Activated CD8-positive, alpha-beta T cell treated with anti-CD3 and anti-CD28 coated beads for 36 hours (primary cell): ENCODE data around the gene SLC27A1. TPM values are rescaled to one million over a fixed set of nuclear protein-coding genes. Genes with fewer than 3 reads are reported as not detected.

Experiments
- ATAC-seq: fragments of 200-7000 bp; cut with Tn5 transposase; one replicate; pipeline ENCODE4 v1.10.0; 2021; ENCODE audit warnings: mild to moderate bottlenecking, moderate library complexity
- CTCF ChIA-PET: fragments of 350-600 bp; sonication (Branson Sonifier 250); formaldehyde crosslinking; loops from one replicate; lab custom pipeline; 2021; ENCODE audit warnings: antibody characterized with exemption; lab: Charles Lee
- POLR2A ChIA-PET: fragments of 350-600 bp; sonication (Branson Sonifier 250); formaldehyde crosslinking; loops from one replicate; lab custom pipeline; 2021; ENCODE audit warnings: antibody characterized with exemption; lab: Charles Lee
- DNase-seq: peaks from one replicate; pipeline ENCODE4 v3.0.0-alpha.2; 2020
- H3K27ac Mint-ChIP-seq: one replicate; pipeline ENCODE4 v1.8.0; 2021; ENCODE audit warnings: mild to moderate bottlenecking, mixed read lengths
- H3K27me3 Mint-ChIP-seq: one replicate; pipeline ENCODE4 v1.8.0; 2021; ENCODE audit warnings: mixed read lengths
- H3K36me3 Mint-ChIP-seq: one replicate; pipeline ENCODE4 v1.8.0; 2021; ENCODE audit warnings: low read depth, mixed read lengths
- H3K4me1 Mint-ChIP-seq: one replicate; pipeline ENCODE4 v1.8.0; 2021; ENCODE audit warnings: low read depth, mixed read lengths
- H3K4me3 Mint-ChIP-seq: one replicate; pipeline ENCODE4 v1.8.0; 2021; ENCODE audit warnings: mild to moderate bottlenecking, moderate library complexity, mixed read lengths
- H3K9me3 Mint-ChIP-seq: one replicate; pipeline ENCODE4 v1.8.0; 2021; ENCODE audit warnings: mixed read lengths
- intact Hi-C: fragments of 100-400 bp; cut with micrococcal nuclease; formaldehyde crosslinking; loops from one replicate; pipeline ENCODE4 v1.10.0; 2022
- total RNA-seq, 2 experiments: library from RNA; stranded (reverse); gene quantifications; one replicate each; pipeline ENCODE4 v1.2.3, GENCODE V29; 2021
- TF ChIP-seq, protein P1 (sequence below): fragments of 200-600 bp; IDR thresholded peaks from one replicate; pipeline ENCODE4 v1.8.0; 2022; ENCODE audit warnings: antibody characterized with exemption, mild to moderate bottlenecking

The SLC27A1 gene
- total RNA-seq, 2 experiments from 2014 or later: 3.5 to 3.6 TPM

DNA sequence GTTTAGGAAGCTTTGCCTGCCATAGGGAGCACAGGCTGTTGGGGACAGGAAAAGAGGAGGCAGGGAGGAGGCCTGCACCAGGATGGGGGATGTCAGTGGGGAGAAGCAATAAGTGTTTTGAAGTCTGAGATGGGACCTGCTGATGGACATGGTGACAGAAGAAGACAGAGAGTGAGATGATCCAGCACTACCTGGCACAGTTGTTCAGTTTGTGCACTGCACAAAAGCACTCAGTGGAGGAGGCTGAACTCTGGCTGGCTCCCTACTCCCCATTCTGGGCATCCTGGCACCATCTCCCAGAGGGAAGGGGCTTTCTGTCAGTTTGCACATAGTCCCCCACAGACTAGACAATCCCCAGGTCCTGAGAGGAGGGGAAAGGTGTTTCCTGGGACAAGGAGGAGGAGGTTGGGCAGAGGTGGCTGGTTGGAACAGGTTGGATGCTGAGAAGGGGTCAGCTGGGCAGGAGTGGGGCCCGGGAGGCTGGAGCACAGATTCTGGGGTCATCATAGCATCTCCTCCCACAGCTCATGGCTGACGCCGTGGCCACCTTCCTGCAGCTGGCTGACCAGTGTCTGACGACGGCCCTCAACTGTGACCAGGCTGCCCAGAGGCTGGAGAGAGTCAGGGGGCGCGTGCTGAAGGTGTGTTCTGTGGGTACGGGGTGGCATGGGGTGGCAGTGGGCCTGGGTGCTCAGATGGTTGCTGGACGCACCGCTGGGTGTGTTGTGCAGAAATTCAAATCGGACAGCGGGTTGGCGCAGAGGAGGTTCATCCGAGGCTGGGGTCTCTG lies 72.7 kb downstream of the SLC27A1 start:
- no peak for ATAC-seq
- TF ChIP-seq, protein P1, sequence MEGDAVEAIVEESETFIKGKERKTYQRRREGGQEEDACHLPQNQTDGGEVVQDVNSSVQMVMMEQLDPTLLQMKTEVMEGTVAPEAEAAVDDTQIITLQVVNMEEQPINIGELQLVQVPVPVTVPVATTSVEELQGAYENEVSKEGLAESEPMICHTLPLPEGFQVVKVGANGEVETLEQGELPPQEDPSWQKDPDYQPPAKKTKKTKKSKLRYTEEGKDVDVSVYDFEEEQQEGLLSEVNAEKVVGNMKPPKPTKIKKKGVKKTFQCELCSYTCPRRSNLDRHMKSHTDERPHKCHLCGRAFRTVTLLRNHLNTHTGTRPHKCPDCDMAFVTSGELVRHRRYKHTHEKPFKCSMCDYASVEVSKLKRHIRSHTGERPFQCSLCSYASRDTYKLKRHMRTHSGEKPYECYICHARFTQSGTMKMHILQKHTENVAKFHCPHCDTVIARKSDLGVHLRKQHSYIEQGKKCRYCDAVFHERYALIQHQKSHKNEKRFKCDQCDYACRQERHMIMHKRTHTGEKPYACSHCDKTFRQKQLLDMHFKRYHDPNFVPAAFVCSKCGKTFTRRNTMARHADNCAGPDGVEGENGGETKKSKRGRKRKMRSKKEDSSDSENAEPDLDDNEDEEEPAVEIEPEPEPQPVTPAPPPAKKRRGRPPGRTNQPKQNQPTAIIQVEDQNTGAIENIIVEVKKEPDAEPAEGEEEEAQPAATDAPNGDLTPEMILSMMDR: no peak
- ChIA-PET POLR2A (no interaction called here), CTCF (no interaction called here)
- Mint-ChIP-seq H3K4me1 (peaks cover 13% of the 10 kb centered on the region), H3K27me3 (peaks cover 4% of the 10 kb centered on the region), H3K9me3 (no peaks in the 10 kb centered on the region), H3K36me3 (no peaks in the 10 kb centered on the region), H3K4me3 (no peak overlapping the region), H3K27ac (peak overlapping the region; percentile 9)
- no peak for DNase-seq
- intact Hi-C loops: no loop called here

GRCh38 chr19:17543986-17544385 lies 73.7 kb downstream of the SLC27A1 start:
- no peaks in the 10 kb centered on the region for H3K36me3 Mint-ChIP-seq
- H3K4me3 Mint-ChIP-seq: no peak overlapping the region
- H3K4me1 Mint-ChIP-seq: peaks cover 6% of the 10 kb centered on the region
- DNase-seq: no peak
- ChIA-PET CTCF (interaction anchor here (1.0 to 2.0 kb wide), 2 partner anchors 9 to 48 kb away, joined by 3 to 5 read pairs; no protein-coding TSS in a partner anchor), POLR2A (no interaction called here)
- intact Hi-C loops: no loop called here
- ATAC-seq: no peak
- TF ChIP-seq, protein P1: no peak
- no peaks in the 10 kb centered on the region for H3K9me3 Mint-ChIP-seq
- peaks cover 2% of the 10 kb centered on the region for H3K27me3 Mint-ChIP-seq
- no peak overlapping the region for H3K27ac Mint-ChIP-seq

DNA sequence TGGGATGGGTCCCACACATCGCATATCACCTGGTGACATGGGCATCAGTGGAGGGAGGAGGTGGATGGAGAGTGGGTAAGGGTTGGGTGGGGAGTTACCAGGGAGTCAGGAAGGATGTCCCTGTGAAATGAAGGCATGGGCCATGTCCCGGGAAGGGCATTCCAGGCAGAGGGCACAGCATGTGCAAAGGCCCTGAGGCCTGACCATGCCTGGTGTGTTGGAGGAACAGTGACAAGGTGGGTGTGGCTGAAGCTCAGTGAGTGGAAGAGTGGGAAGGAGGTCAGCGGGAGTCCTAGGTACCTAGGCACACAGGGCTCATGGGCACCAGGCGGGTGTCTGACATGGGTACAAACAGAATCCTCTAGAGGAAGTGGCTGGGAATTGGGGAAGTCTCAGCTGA lies 74.1 kb downstream of the SLC27A1 start:
- ChIA-PET CTCF (interaction anchor here (1.0 to 2.0 kb wide), 2 partner anchors 9 to 48 kb away, joined by 3 to 5 read pairs; no protein-coding TSS in a partner anchor), POLR2A (no interaction called here)
- no peak for ATAC-seq
- Mint-ChIP-seq H3K9me3 (no peaks in the 10 kb centered on the region), H3K4me3 (no peak overlapping the region), H3K27ac (no peak overlapping the region), H3K27me3 (peaks cover 2% of the 10 kb centered on the region), H3K36me3 (no peaks in the 10 kb centered on the region), H3K4me1 (peaks cover 5% of the 10 kb centered on the region)
- TF ChIP-seq, protein P1: no peak
- DNase-seq: no peak
- intact Hi-C loops: no loop called here

DNA sequence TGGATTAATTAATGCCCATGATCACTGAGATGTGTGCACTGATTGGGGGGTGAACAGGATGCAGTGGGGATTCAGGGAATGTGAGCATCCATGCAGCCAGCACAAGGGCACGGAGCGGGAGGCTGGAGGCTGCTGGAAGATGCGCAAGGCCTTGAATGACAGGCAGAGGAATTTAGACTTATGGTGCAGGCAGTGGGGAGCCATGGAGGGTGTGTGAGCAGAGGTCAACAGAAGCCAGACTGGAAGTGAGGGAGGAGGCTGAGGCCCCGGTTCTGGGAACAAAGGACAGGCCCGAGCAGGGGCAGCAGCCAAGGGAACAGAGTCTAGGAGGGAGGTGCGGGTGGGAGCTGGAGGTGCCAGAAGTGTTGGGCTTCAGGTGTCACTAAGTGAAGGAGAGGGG lies 77.8 kb downstream of the SLC27A1 start:
- no peaks in the 10 kb centered on the region for H3K36me3 Mint-ChIP-seq
- no peaks in the 10 kb centered on the region for H3K27me3 Mint-ChIP-seq
- intact Hi-C loops: no loop called here
- H3K9me3 Mint-ChIP-seq: no peaks in the 10 kb centered on the region
- ATAC-seq: no peak
- no peak overlapping the region for H3K4me3 Mint-ChIP-seq
- ChIA-PET POLR2A (no interaction called here), CTCF (no interaction called here)
- TF ChIP-seq, protein P1: no peak
- no peaks in the 10 kb centered on the region for H3K4me1 Mint-ChIP-seq
- H3K27ac Mint-ChIP-seq: no peak overlapping the region
- no peak for DNase-seq

DNA sequence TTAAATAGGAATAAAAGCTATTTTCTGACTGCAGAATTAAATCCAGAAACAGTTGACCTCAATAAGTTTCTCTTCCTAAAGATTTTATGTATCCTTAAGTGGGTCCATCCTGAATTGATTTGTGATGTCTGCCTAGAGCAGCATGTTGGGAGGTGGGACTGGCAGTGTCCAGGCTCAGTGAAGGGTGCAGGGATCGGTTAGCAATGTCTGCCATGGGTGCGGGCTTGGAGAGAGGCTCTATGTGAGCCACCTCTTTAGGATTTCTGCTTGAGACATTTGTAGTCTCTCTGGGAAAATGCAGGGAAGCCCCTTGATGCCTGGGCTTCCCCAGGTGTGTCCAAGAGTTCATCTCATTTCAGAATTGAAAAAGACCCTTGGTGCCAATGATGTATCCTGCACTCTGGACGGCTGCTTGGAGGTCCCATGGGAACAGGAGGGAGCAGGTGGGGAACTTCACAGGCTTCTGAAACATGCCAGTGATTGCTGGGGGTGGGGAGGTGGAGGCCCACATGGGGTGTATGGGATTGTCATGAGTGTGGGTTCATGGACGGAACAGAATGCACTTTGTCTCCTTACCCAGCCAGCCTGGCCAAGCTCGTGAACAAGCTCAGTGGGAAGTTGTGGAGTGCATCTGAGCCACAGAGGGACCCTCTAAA lies 78.9 kb downstream of the SLC27A1 start:
- DNase-seq (no peak), ATAC-seq (no peak)
- Mint-ChIP-seq H3K36me3 (no peaks in the 10 kb centered on the region), H3K27me3 (no peaks in the 10 kb centered on the region), H3K27ac (no peak overlapping the region), H3K4me1 (no peaks in the 10 kb centered on the region), H3K9me3 (no peaks in the 10 kb centered on the region), H3K4me3 (no peak overlapping the region)
- intact Hi-C loops: no loop called here
- TF ChIP-seq, protein P1: no peak
- CTCF ChIA-PET: interaction anchor here (1.7 to 1.9 kb wide), 2 partner anchors 53 to 57 kb away, joined by 5 to 6 read pairs; no protein-coding TSS in a partner anchor
- POLR2A ChIA-PET: interaction anchor here (1.5 kb wide), 1 partner anchor 9 kb away, joined by 4 read pairs; no protein-coding TSS in a partner anchor
